Stomach (tissue), 4 donors: ENCODE measurements around the gene GRIK2.

ENCODE experiments used
- CTCF ChIP-seq, 7 experiments: fragments of 450-650 bp in 4 of 7; fragments of 200-600 bp in 3 of 7; sonication (generic) in 3 of 7; IDR thresholded peaks; one replicate each; pipeline ENCODE4 v1.5.1; 2016 to 2019; ENCODE audit warnings: antibody characterized with exemption in 7 of 7, control low read depth in 2 of 7, mild to moderate bottlenecking in 1 of 7
- POLR2A ChIP-seq, 4 donors: fragments of 450-650 bp; IDR thresholded peaks; one replicate each; pipeline ENCODE4 v1.6.1; 2016; ENCODE audit warnings: antibody characterized with exemption in 4 of 4, control low read depth in 2 of 4, mild to moderate bottlenecking in 1 of 4, moderate library complexity in 1 of 4

GRCh38 chr6:102023977-102024657 lies 630.6 kb downstream of the GRIK2 start:
- TF ChIP-seq CTCF (IDR thresholded peaks at IDR 0.05), result no peak
- TF ChIP-seq POLR2A (IDR thresholded peaks at IDR 0.05), result no peak
